EH (cell line): ENCODE results near the gene GHRL.
"Not testable (repeated sequence)": the region's sequence is repeated elsewhere in the genome, so short reads cannot be mapped to it uniquely, and the experiment has no call there.

Experiments used
- DNase-seq: peaks from one replicate; pipeline ENCODE4 v3.0.0-alpha.2; 2015; ENCODE audit warnings: low read depth

Gene GHRL

GRCh38 chr3:10298064-10298463, 5.3 kb upstream of the GHRL start:
- not testable (repeated sequence) for DNase-seq

DNA sequence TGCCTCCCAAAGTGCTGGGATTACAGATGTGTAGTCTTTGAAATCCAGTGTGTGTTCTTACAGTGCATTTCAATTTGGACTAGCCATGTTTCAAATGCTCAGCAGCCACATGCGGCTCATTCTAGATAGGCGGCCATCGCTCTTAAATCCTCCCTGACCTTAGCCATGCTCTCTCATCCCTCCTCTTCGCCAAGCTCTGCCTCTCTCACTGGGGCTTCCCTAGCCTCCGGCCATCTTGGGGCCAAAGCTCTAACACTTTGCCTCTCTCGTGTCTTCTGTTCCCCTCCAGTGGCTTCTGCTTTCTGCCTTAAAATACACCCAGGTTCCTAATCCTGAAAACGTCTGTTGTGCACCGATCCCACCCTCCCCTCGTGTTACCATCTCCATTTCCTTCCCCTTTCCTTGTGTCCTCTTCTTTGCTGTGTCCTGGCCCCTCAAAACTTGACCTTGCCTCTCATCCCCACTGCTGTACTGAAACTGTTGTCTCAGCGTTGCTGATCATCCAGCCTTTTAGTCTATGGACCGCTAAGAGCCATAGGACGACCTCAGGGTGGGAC, 1.4 kb upstream of the GHRL start:
- no peak for DNase-seq

DNA sequence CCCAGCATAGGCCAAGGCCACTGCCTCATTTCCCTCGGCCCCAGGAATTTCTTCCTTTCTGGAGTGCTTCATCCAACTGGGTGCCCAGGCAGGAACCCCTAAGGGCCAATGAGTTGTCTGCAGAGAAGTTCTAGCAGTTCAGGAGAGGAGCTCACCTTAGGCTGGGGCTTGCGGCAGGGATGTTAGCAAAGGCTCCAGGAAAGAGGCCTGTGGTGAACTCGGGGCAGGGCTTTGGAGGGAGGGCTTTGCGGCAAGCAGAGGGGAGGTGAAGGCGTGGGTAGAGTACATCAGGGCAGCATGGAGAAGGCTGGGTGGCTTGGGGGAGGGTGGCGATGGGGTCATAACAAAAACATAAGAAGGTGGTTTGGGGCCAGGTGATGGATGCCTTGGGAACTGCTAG, 1.1 kb downstream of the GHRL start:
- no peak for DNase-seq

- DNase-seq = no peak
Measured at GRCh38 chr3:10290481-10291176, 2.1 kb downstream of the GHRL start.

GRCh38 chr3:10289787-10290355, 2.9 kb downstream of the GHRL start:
- DNase-seq = no peak

DNA sequence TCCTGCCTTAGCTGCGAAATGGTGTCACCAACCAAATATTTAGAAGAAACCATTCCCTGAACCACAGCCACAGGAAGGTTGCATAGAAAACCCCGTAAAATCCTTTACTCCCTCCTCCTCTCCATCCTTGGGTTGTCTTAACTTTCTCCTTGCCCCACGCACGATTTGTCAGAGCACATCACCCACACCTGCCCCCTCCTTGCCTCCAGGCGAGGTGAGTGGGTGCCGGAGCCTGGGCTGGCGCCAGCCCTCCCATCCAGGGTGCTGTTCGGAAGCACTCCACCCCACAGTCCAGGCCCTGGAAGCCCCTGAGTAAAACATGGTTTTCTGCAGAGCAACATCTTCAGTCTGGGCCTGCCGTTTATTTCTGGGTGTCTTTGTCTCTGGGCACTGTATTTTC, 3.7 kb downstream of the GHRL start:
- DNase-seq = no peak

GRCh38 chr3:10288575-10288960, 4.2 kb downstream of the GHRL start:
- DNase-seq = no peak

DNA sequence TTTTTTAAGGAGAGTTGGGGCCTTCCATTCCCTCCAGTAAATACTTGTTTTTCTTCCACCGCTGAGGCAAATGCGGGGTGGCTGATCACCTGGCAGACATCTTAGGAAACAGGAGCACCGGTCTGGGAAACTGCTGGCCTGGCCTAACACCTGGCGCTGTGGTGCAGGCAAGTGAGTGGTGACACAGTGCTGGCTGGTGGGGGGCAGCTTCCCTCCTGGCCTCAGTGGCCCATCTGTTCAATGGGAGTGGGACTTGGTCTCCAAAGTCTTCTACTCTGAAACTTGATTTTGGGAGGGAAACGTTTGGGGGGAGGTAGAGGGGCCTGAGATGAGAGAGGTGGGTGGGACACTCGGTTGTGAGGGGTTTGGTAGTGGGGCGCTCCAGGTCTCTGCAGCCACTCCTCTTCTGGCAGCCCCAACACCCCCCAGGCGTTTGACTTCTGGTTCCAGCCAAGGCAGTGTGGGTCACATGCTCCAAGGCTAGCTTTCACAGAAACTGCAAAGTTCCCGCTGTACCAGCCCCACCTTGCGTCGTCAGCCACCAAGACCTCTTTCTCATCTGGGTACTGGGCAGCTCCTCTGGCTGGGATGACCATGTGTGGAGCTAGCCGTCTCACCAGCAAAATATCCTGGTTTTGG, 4.7 kb downstream of the GHRL start:
- no peak for DNase-seq

- peak; percentile 62 for DNase-seq
Measured at GRCh38 chr3:10286596-10287295, 6.0 kb downstream of the GHRL start.

DNA sequence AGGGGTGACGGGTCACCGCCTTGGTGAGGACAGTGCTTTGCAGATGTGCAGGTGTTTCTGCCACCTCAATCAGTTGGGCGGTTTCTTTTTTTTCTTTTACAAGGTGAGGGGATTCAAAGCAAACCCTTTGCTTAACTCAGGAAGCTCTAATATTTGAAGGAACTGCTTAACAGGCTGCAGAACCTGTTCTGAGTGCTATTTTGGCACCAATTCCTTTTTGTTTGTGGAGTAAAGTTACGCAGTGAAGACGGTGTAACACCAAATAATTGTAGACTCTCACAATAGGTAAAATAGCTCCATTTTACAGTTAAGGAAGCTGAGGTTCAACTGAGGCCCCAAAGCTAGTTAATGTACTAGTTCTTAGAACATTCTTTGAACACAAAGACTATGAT, 6.6 kb downstream of the GHRL start:
- DNase-seq = no peak

DNA sequence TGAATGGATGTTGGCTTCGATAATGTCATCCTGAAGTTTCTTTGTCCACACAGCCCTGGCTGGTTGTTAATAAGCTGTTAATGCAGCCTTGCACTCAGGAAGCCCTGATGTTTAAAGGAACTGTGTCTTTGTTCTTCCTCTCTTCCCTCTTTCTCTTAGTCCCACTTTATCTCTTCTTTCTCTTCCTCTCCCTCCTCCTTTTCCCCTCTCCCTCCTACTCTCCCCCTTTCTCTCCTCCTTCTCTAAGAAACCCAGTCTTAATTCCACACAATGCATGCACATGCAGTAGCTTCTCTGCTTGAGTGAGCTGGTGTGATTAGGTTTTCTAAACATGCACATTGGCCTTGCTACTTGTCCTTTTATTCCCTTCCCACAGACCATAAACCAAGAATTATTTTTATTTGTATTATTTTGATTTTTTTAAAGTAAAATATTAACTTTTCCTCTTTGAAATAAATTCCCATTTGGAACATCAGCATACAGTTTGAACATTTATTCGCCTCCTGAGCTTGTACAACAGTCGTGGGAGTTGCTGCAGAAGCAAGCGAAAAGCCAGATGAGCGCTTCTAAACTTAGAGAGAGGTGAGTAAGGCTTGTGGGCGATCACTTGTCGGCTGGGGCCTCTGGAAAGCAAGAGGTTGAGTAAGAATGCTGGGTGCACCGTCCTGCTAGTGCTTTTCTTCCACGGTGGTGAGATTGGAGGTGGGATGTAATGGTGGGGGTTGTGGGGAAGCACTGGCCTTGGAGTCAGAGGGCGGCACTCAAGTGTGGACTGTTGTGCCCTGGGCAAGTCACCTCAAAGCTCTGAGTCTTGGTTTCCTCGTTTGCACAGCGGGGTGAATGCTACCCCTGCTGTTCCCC, 7.2 kb downstream of the GHRL start:
- DNase-seq = no peak

GRCh38 chr3:10284496-10284895, 8.3 kb downstream of the GHRL start:
- DNase-seq = no peak

DNA sequence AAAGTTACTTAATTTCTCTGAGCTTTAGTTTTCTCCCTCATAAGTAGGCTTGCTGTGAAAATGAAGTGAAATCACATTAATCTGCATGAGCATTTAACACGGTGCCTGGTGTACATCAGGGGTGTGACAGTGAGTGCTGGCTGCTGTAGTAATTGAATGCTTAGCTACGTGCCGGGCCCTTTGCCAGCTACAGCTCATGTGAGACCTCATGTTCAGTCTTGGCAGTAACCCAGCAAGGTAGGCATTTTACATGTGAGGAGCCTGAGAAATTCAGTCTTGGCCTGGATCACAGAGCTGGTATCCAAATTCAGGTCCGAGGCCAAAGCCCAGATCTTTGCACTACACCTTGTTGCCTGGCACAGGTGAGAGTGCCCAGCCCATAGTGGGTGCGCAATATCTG, 9.1 kb downstream of the GHRL start:
- no peak for DNase-seq

GRCh38 chr3:10281951-10282350, 10.8 kb downstream of the GHRL start:
- no peak for DNase-seq

- no peak for DNase-seq
Measured at GRCh38 chr3:10280571-10280970, 12.2 kb downstream of the GHRL start.

- DNase-seq = no peak
Measured at GRCh38 chr3:10280177-10280529, 12.6 kb downstream of the GHRL start.

DNA sequence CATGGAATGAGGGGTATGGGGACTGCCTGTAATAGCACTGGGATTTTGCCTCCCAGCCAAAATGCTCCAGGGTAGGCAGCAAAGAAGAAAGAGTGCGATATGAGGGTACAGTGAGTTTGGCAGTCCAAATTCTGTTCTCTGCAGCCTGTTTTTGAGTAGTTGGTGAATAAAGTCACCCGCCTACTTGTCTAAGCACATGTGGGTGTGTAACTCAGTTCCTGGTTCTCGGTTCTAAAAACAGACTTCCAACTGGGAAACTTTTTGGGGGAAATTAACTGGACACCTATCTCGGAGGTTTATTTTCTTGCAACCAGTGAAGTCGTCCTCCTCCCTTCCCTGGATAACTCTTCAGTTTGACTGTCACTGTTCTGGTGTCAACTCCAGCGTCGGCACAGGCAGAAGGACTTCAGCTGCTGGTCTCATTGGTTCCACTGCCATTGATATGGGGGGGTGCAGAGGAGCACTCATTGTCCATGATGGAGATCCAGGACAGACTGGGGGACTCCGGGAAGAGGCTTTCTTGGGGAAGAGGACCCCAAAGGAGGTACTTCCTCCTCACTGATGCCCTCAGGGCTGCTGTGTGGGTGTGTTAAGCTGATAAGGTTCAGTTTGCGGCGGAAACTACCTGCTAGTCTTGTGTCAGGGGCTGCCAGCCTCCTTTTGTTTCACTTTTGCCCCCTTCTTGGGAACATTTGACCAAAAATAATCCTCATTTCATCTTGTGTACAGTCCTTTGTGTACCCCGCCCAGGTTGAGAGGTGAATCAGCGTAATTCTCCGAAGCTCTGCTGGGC, 13.2 kb downstream of the GHRL start:
- no peak for DNase-seq

DNA sequence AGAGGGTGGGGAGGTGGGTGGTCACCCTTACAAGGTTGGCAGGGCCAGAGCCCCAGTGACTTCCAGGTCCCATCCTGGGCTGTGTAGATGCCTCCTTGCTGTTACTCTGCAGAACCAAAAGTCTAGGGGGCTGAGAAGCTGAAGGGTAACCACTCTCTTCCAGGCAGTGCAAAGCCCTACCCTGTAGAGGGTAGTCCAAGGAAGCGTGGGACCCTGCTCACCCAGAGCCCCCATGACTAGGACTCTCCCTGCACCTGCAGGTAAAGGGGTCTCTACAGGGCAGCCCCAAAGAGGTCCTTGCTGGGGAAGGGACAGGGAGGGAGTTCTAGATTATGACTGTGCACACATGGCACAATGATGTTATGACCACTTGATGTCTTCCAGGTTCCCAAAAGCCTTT, 14.2 kb downstream of the GHRL start:
- no peak for DNase-seq

GRCh38 chr3:10277115-10277625, 15.6 kb downstream of the GHRL start:
- no peak for DNase-seq

DNA sequence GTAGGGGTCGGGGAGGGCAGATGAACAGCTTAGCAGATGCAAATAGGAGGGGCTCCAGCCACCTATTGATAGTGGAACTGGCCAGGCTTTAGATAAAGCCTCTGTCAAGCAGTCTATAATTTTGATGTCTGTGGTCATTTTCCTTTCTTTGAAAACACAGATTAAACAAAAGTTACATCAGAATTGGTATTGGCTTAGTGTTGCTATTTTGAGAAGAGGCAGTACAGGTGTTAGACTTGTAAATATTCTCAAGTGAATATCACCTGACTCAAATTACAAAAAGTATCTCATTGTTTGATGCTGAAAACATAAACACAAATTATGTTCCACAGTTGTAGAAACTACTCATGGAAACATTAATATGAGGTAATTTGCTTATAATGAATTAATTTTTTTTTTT, 18.1 kb downstream of the GHRL start:
- no peak for DNase-seq
